Tibial artery (tissue), 4 donors: ENCODE results near the gene ALOX12B.
A peak's percentile ranks its signal among the peaks of the same experiment; 100 is the strongest.

Source experiments
- DNase-seq, 2 donors: peaks; one replicate each; pipeline ENCODE4 v3.0.0-alpha.2; 2019
- H3K27ac ChIP-seq, 2 donors: fragments of 200-600 bp; sonication (generic) in 1 of 2; 1 replicate in 1 of 2; 2 replicates in 1 of 2; pipeline ENCODE4 v1.5.1; 2018 to 2019; ENCODE audit warnings: mild to moderate bottlenecking in 1 of 2
- H3K27me3 ChIP-seq, 2 donors: fragments of 200-600 bp; sonication (generic) in 1 of 2; one replicate each; pipeline versions ENCODE4 v1.5.1 to v1.6.0; 2016 to 2019
- H3K36me3 ChIP-seq, 3 donors: fragments of 200-600 bp; sonication (generic) in 2 of 3; one replicate each; pipeline ENCODE4 v1.5.1; 2016 to 2019; ENCODE audit warnings: mild to moderate bottlenecking in 2 of 3
- H3K4me1 ChIP-seq, 4 donors: fragments of 200-600 bp; sonication (generic) in 2 of 4; 1 replicate in 3 of 4; 2 replicates in 1 of 4; pipeline ENCODE4 v1.5.1; 2016 to 2019
- H3K4me3 ChIP-seq, 2 donors: fragments of 200-600 bp; sonication (generic) in 1 of 2; 1 replicate in 1 of 2; 2 replicates in 1 of 2; pipeline ENCODE4 v1.5.1; 2018 to 2019; ENCODE audit warnings: mild to moderate bottlenecking in 2 of 2
- H3K9me3 ChIP-seq, 3 donors: fragments of 200-600 bp; sonication (generic) in 1 of 3; one replicate each; pipeline ENCODE4 v1.5.1; 2016 to 2019
- CTCF ChIP-seq, 2 experiments: fragments of 200-600 bp in 1 of 2; fragments of 450-650 bp in 1 of 2; IDR thresholded peaks; one replicate each; pipeline ENCODE4 v1.5.1; 2017 to 2019; ENCODE audit warnings: antibody characterized with exemption in 2 of 2, mild to moderate bottlenecking in 1 of 2, moderate library complexity in 1 of 2
- intact Hi-C: fragments of 100-400 bp; cut with DNase I; formaldehyde crosslinking; loops from one replicate; pipeline ENCODE4 v1.15.0; 2023; ENCODE audit warnings: low total_unique reads

Gene ALOX12B

DNA sequence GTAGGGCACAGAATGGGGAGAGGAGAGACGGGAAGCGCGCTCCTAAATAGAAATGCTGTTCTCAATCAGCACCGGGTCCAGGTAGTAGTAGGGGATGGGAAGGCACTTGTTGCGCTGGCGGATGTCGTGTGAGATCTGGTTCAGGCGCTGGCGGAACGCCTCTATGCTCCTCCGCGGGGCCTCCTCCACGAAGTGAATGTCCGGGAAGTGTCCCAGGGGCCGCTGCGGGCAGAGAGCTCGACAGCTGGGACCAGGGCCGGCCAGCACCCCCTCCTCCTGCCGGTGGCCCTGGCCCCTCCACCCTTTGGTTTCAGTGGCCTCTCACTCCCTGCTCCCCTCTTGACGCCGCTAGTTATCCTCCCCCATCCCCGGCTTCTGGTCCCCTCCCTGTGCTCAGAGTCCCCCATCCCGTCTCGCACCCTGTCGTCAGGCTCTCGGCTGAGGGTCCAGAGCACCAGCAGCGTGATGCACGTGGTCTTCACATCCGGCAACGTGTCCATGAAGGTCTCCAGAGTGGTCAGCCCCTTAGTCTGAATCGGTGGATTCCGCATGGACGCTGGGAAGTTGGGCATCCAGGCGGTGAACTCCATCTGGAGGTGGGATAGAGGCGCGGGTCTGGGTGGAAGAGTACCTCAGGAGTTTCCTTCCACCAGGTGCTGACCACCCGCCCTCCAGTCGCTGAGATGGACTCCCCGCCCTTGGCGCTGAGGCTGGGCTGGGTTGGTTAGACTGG, 14.6 kb downstream of the ALOX12B start:
- no peak for TF ChIP-seq CTCF (IDR thresholded peaks at IDR 0.05)
- H3K9me3 ChIP-seq, result no peaks in the 10 kb centered on the region
- H3K36me3 ChIP-seq, result no peaks in the 10 kb centered on the region
- no peak overlapping the region for H3K4me3 ChIP-seq
- intact Hi-C loops, result no loop called here
- no peak overlapping the region for H3K27ac ChIP-seq
- no peak for DNase-seq
- peaks cover 0 to 76% of the 10 kb centered on the region in 2 donors for H3K27me3 ChIP-seq
- peaks cover 0 to 19% (median 13%) of the 10 kb centered on the region in 4 donors for H3K4me1 ChIP-seq

DNA sequence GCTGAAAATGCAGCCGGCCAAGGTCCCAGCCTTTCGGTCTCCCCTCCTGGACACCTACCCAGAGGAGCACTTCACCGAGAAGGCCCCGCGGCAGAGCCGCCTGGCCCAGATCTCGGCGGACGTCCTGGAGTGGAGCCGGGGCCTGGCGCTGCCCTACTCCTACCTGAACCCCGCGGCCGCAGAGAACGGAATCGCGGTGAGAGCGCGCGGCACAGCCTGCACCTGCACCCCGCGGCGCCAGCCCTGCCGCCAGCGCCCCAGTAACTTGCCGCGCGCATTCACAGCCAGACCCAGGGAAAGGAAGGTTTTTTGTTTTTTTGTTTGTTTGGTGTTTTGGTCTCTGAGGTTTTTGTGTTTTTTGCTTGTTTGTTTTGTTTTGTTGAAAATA, 15.2 kb downstream of the ALOX12B start:
- H3K27me3 ChIP-seq, result peaks cover 0 to 76% of the 10 kb centered on the region in 2 donors
- no peak for DNase-seq
- peaks cover 0 to 19% (median 13%) of the 10 kb centered on the region in 4 donors for H3K4me1 ChIP-seq
- H3K4me3 ChIP-seq, result no peak overlapping the region
- TF ChIP-seq CTCF (IDR thresholded peaks at IDR 0.05), result no peak
- intact Hi-C loops, result no loop called here
- no peaks in the 10 kb centered on the region for H3K36me3 ChIP-seq
- H3K27ac ChIP-seq, result no peak overlapping the region
- no peaks in the 10 kb centered on the region for H3K9me3 ChIP-seq

DNA sequence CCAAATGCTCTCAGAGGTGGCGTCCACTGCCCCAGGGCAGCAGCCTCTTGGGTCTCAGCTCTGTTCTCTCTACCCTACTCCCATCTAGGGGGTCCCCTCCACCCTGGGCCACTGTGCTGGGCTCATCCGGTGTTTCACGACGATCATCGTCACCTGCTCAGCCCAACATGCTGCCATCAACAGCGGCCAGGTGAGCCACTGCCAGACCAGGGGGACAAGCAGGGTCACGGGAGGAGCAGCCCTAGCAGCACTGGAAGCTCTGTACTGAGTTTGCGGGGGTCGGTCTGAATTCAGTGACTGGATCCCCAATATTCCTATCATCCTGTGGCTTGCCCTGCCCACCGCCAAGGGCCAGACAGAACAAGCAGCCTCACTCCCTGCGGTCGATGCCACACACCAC, 16.0 kb downstream of the ALOX12B start:
- H3K27ac ChIP-seq, result no peak overlapping the region
- no peak for TF ChIP-seq CTCF (IDR thresholded peaks at IDR 0.05)
- H3K27me3 ChIP-seq, result peaks cover 0 to 71% of the 10 kb centered on the region in 2 donors
- H3K4me3 ChIP-seq, result no peak overlapping the region
- H3K9me3 ChIP-seq, result no peaks in the 10 kb centered on the region
- peaks cover 0 to 19% (median 13%) of the 10 kb centered on the region in 4 donors for H3K4me1 ChIP-seq
- no peaks in the 10 kb centered on the region for H3K36me3 ChIP-seq
- intact Hi-C loops, result no loop called here
- no peak for DNase-seq

- no peak for TF ChIP-seq CTCF (IDR thresholded peaks at IDR 0.05)
- Histone ChIP-seq H3K9me3 (no peaks in the 10 kb centered on the region), H3K27me3 (peaks cover 0 to 63% of the 10 kb centered on the region in 2 donors), H3K36me3 (no peaks in the 10 kb centered on the region), H3K27ac (no peak overlapping the region), H3K4me1 (peaks cover 0 to 19% (median 13%) of the 10 kb centered on the region in 4 donors), H3K4me3 (no peak overlapping the region)
- intact Hi-C loops, result no loop called here
- DNase-seq, result no peak
Measured at GRCh38 chr17:8069587-8069860, 18.0 kb downstream of the ALOX12B start.

DNA sequence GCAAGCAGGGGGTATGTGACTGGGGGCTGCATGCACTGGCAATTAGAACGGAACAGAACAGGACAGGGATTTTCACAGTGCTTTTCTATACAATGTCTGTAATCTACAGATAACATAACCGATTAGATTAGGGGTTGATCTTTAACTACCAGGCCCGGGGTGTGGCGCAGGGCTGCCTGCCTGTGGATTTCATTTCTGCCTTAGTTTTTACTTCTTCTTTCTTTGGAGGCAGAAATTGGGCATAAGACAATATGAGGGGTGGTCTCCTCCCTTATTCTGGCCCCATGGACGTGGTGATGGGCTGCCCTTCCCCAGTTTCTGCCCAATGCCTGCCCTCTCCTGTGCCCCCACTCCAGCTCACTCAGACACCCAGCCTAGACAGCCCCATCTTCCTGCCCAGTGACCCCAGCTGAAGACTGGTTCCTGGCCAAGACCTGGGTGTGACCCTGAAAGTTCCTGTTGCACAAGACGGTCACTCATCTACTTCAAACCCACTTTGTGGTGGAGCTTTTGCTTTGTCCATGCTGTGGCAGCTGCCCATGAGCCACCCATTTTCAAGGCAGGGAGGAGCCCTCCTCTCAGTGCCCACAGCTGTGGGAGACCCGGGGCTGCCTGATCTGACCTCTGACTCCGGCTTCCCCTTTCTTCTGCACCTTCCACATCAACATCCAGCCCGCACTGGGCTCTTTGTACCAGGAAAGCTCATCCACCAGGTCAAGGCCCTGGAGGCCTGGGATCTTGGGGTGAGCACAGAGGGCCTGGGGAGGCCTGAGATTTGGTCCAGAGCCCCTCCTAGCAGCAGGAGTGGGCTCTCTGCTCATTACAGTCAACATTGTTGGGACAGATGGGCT, 18.6 kb downstream of the ALOX12B start:
- DNase-seq, result peak; percentile 64 to 74
- H3K4me3 ChIP-seq, result no peak overlapping the region
- H3K9me3 ChIP-seq, result no peaks in the 10 kb centered on the region
- H3K27ac ChIP-seq, result no peak overlapping the region
- TF ChIP-seq CTCF (IDR thresholded peaks at IDR 0.05), result no peak
- H3K36me3 ChIP-seq, result no peaks in the 10 kb centered on the region
- intact Hi-C loops, result no loop called here
- H3K4me1 ChIP-seq, result peaks cover 0 to 17% (median 11%) of the 10 kb centered on the region in 4 donors
- peaks cover 0 to 63% of the 10 kb centered on the region in 2 donors for H3K27me3 ChIP-seq
